GM12801 (cell line): ENCODE measurements around the gene GLP1R.

Source experiments
- TF ChIP-seq, protein P1 (sequence below): IDR thresholded peaks from one replicate; pipeline ENCODE4 v1.5.1; 2011; ENCODE audit warnings: control low read depth; ENCODE audit not compliant: insufficient read length; ENCODE audit errors: extremely low read depth

The GLP1R gene

DNA sequence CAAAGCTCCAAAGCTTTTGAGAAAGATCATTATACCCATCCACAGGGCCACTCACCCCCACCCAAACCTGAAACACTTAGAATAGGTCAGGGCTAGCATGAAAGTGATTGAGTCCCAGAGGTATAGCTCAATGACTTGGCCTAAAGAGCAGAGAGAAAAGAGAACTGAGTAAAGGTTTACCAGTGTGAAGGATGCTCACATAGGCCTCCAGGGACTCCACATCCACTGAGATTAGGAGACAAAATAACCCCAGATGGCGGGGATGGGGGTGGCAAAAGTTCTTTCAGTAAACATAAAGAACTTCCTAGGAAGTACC lies 54.2 kb downstream of the GLP1R start:
- TF ChIP-seq, protein P1, sequence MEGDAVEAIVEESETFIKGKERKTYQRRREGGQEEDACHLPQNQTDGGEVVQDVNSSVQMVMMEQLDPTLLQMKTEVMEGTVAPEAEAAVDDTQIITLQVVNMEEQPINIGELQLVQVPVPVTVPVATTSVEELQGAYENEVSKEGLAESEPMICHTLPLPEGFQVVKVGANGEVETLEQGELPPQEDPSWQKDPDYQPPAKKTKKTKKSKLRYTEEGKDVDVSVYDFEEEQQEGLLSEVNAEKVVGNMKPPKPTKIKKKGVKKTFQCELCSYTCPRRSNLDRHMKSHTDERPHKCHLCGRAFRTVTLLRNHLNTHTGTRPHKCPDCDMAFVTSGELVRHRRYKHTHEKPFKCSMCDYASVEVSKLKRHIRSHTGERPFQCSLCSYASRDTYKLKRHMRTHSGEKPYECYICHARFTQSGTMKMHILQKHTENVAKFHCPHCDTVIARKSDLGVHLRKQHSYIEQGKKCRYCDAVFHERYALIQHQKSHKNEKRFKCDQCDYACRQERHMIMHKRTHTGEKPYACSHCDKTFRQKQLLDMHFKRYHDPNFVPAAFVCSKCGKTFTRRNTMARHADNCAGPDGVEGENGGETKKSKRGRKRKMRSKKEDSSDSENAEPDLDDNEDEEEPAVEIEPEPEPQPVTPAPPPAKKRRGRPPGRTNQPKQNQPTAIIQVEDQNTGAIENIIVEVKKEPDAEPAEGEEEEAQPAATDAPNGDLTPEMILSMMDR, result no peak

DNA sequence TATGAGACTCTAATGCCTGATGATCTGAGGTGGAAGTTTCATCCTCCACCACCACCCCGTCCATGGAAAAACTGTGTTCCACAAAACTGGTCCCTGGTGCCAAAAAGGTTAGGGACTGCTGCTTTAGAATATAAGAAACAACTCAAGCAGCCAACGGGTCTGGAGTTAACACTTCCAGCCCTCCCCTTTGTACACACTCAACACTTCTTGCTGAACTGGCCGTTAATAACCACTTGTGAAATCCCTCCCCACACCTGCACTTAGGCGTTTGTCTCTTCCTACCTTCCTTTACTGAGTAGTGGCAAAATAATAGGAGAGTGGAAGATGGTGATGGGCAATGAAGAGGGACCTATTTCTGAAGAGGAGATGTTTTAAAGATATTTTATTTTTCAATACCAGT lies 55.9 kb downstream of the GLP1R start:
- TF ChIP-seq, protein P1, result no peak

DNA sequence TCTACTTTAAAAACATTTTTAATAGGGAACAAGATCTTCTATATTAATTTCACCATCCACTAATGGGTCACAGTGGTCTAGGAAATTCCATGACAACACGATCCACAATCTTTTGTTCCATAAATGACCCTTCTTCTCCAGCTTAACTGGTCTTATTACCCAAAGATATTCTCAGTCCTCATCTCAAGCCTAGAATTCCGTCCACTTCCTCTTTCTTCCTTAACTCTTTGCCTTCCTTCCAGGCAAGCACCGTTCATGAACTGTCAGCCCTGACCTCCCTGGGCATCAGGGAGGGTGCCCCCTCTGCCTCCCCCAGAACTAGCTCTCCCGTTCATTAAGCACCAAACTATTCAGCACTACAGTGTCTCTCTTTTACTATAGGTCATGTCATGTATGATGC lies 58.5 kb downstream of the GLP1R start:
- TF ChIP-seq, protein P1, result no peak

DNA sequence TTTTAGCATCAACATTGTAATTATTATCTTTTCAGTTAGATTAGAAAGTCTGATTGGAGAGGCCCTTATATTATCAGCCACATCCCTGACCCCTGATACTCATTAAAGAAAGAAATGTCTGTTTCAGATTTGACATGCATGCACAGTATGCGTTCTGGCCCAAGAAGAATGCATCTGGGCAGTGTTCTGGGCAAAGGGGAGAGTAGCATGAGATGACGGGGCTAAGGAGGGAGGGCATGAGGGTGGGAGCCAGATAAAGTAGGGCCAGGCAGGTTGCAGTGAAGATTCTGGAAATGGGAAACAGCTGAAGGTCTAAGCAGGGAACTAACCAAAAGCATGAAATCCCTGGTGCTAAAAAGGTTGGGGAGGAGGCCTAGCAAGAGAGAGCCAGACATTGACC lies 59.1 kb downstream of the GLP1R start:
- TF ChIP-seq, protein P1, result no peak

DNA sequence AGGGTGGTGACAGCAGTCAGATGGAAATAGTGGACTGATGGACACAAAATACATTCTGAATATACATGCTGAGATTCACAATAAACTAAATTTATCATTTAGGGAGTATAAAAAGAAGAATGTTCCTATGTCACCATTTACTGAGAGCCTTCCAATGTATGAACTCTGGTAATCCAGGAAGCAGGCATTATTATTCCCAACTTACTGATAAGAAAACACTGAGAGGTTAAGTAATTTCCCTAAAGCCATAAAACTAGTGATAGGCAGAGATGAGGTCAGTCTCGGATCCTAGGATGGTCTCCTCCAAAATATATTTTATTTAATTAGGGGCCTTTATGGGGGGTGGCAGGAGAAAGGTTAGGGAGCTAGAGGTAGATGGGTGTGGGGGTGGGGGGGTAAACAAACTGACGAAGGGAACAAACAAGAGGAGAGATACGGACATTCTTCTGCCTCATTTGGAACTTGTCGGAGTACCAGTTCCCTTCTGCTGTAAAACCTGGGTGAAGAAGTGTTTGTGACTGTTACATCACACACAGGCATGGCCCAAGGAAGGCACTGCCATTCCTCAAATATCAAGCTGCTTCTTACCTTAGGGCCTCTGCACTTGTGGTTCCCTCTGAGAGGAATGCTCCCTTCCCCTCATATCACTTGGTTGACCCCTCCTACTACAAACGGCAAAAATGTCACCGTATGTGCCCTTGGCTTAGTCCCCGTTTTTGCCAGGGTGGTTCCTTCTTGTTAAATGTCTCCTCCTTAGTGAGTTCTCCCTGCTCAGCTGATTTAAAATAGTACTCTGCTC lies 59.7 kb downstream of the GLP1R start:
- TF ChIP-seq, protein P1, result no peak

DNA sequence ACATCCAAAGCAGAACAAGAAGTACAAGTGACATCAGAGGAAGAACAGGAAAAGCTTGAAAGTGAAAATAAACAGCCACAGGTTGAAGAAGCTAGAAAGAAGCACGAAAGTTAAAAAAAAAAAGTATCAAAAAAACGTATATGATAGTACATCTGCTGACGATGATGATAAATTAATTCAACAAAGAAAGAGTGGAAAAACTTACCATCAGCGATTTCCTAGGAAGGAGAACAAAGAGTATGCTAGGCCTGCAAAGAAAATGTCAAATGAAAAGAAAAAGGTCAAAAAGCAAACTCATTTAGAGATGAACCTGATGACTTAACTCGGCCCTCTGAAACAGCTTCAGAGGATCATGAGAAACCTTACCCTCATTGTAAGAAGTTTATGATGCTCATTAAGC lies 62.7 kb downstream of the GLP1R start:
- TF ChIP-seq, protein P1, result no peak

DNA sequence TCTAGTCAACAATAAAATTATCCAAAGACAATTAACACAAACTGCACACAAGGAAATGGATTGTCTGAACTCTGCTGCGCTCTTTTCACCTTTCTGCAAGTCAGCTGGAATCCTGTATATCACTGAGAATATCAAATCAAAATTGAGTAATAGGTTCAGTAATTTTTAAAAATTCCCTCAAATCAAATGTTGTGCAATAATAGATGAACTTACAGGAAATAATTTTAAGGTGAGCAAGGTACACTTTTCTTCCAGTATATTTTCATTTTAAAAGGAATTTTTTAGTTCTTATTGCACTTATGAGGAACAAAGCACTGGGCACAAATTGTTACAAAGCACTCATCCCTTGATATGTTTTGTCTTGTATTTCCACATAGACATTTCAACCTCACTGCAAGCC lies 65.2 kb downstream of the GLP1R start:
- TF ChIP-seq, protein P1, result no peak

DNA sequence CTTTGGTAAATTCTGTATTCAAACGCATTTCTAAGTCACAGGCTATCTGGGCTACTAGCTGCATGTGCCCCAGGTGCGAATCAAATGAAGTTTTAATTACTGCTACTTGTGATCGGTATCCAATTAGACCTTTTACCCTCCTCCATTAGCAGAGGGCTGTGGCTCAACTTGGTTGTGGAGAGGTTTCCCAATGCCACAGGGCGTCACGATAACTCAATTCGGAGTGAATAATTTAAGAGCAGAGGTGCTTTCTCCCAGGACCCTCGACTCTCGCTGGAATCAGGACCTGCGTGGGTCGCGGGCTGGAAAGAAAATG lies 65.8 kb downstream of the GLP1R start:
- TF ChIP-seq, protein P1, result no peak
